Fibroblast of lung (primary cell): ENCODE data around the gene EPC2.

ENCODE experiments used
- CTCF ChIP-seq, 2 donors: IDR thresholded peaks in 1 of 2; conservative IDR thresholded peaks in 1 of 2; 1 replicate in 1 of 2; 2 replicates in 1 of 2; pipeline ENCODE4 v1.5.1; 2011 to 2012; ENCODE audit warnings: low read length in 2 of 2, control low read depth in 1 of 2, inconsistent platforms in 1 of 2, low read depth in 1 of 2, mild to moderate bottlenecking in 1 of 2
- EZH2 ChIP-seq: IDR thresholded peaks from 2 replicates; pipeline ENCODE4 v1.5.1; 2012; ENCODE audit warnings: low read length, control low read depth, mild to moderate bottlenecking; ENCODE audit errors: missing control alignments

DNA sequence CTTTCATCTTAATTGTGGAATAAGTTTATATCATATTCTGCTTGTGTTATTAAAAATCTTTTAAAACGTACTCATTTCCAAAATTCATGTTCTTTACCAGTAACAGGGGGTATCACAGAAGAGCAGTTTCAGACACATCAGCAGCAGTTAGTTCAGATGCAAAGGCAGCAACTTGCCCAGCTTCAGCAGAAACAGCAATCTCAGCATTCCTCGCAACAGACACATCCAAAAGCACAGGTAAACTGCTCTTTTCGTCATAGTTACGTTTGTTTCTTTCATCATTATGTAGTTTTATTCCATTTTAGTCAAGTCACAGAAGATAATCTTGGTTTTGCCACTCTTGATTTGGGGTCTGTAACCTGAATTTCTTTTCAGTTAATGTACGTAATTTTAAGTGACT is 137.0 kb downstream of the EPC2 start:
- TF ChIP-seq EZH2: no peak
- TF ChIP-seq CTCF (conservative IDR thresholded peaks at IDR 0.05 in 1 of 2, IDR thresholded peaks at IDR 0.05 in 1 of 2; ENCODE audit: low read depth in 1 of 2, low read length in 2 of 2): no peak
